SK-N-SH (cell line): Measurements from ENCODE around the gene ING2. TPM values are rescaled to one million over a fixed set of nuclear protein-coding genes. Genes with fewer than 3 reads are reported as not detected.
"Not testable (repeated sequence)": the region's sequence is repeated elsewhere in the genome, so short reads cannot be mapped to it uniquely, and the experiment has no call there.

ENCODE experiments used
- CTCF ChIA-PET: fragments of 300-600, 350-600 bp; formaldehyde crosslinking; extraction: SDS; loops from one replicate; lab custom pipeline; 2021; lab: Yijun Ruan, JAX
- POLR2A ChIA-PET: fragments of 350-600 bp; sonication (Branson Sonifier 250); formaldehyde crosslinking; extraction: SDS; loops from one replicate; lab custom pipeline; 2020; ENCODE audit warnings: antibody characterized with exemption, inconsistent platforms; lab: Yijun Ruan, JAX
- DNase-seq: peaks from one replicate; pipeline ENCODE4 v3.0.0; 2012
- H2AFZ ChIP-seq: fragments of 200-600 bp; sonication (generic); 2 replicates; pipeline ENCODE4 v1.8.1; 2016; ENCODE audit warnings: antibody characterized with exemption, mild to moderate bottlenecking, low read depth
- H3F3A ChIP-seq: fragments of 200-600 bp; sonication (generic); replicated peaks from 2 replicates; pipeline ENCODE3; 2016; ENCODE audit warnings: antibody characterized with exemption, mild to moderate bottlenecking; ENCODE audit not compliant: insufficient read depth
- H3K27ac ChIP-seq, 2 experiments: fragments of 200-500 bp in 1 of 2; fragments of 200-600 bp in 1 of 2; sonication (Bioruptor generic) in 1 of 2; sonication (generic), shearing (Covaris generic) in 1 of 2; 2 replicates each; pipeline versions ENCODE4 v1.5.1 to v1.6.1; 2014 to 2016; ENCODE audit warnings: low read depth in 2 of 2, inconsistent platforms in 1 of 2, low read length in 1 of 2, mild to moderate bottlenecking in 1 of 2, mixed read lengths in 1 of 2
- H3K27me3 ChIP-seq: fragments of 200-600 bp; sonication (generic), shearing (Covaris generic); 2 replicates; pipeline ENCODE4 v1.6.1; 2016; ENCODE audit warnings: mixed run types; ENCODE audit not compliant: insufficient read depth
- H3K36me3 ChIP-seq, 2 experiments: fragments of 200-500 bp in 1 of 2; fragments of 200-600 bp in 1 of 2; sonication (Bioruptor generic) in 1 of 2; sonication (generic) in 1 of 2; replicated peaks in 1 of 2; 2 replicates each; pipeline versions ENCODE3 to v1.5.1; 2014 to 2016; ENCODE audit warnings: low read length in 1 of 2, mild to moderate bottlenecking in 1 of 2; ENCODE audit not compliant: insufficient read depth in 2 of 2, control insufficient read depth in 1 of 2
- H3K4me1 ChIP-seq, 2 experiments: fragments of 200-500 bp in 1 of 2; fragments of 200-600 bp in 1 of 2; sonication (Bioruptor generic) in 1 of 2; sonication (generic), shearing (Covaris generic) in 1 of 2; 2 replicates each; pipeline versions ENCODE4 v1.5.1 to v1.6.1; 2014 to 2016; ENCODE audit warnings: low read depth in 1 of 2, low read length in 1 of 2, mixed run types in 1 of 2; ENCODE audit not compliant: insufficient read depth in 2 of 2, control insufficient read depth in 1 of 2
- H3K4me2 ChIP-seq: fragments of 200-600 bp; sonication (generic), shearing (Covaris generic); 2 replicates; pipeline ENCODE4 v1.6.1; 2017; ENCODE audit warnings: mixed run types
- H3K4me3 ChIP-seq, 2 experiments: fragments of 200-500 bp in 1 of 2; fragments of 200-600 bp in 1 of 2; sonication (Bioruptor generic) in 1 of 2; sonication (generic), shearing (Covaris generic) in 1 of 2; 2 replicates each; pipeline versions ENCODE4 v1.5.1 to v1.8.1; 2014 to 2016; ENCODE audit warnings: low read depth in 2 of 2, inconsistent platforms in 1 of 2, low read length in 1 of 2, mild to moderate bottlenecking in 1 of 2, mixed read lengths in 1 of 2, moderate library complexity in 1 of 2
- H3K79me2 ChIP-seq: fragments of 200-600 bp; sonication (generic); 2 replicates; pipeline ENCODE4 v1.8.1; 2017; ENCODE audit warnings: mild to moderate bottlenecking; ENCODE audit not compliant: insufficient read depth
- H3K9ac ChIP-seq: fragments of 200-600 bp; sonication (generic); 2 replicates; pipeline ENCODE4 v1.6.1; 2017; ENCODE audit warnings: mixed run types
- H3K9me2 ChIP-seq: fragments of 200-600 bp; sonication (generic); 2 replicates; pipeline ENCODE4 v1.6.1; 2017; ENCODE audit warnings: mixed run types
- H3K9me3 ChIP-seq: fragments of 200-600 bp; sonication (generic); 2 replicates; pipeline ENCODE4 v1.6.1; 2017; ENCODE audit warnings: mixed run types, mild to moderate bottlenecking, moderate library complexity
- H4K20me1 ChIP-seq: fragments of 200-600 bp; sonication (generic); 2 replicates; pipeline ENCODE4 v1.6.1; 2017; ENCODE audit warnings: mild to moderate bottlenecking, mixed run types; ENCODE audit not compliant: insufficient read depth
- ELF1 ChIP-seq: IDR thresholded peaks from 2 replicates; pipeline ENCODE4 v1.4.0; 2012
- FOXJ3 ChIP-seq: sonication (generic); formaldehyde crosslinking; IDR thresholded peaks from 2 replicates; pipeline ENCODE4 v1.5.1; 2020; ENCODE audit warnings: mild to moderate bottlenecking, missing genetic modification reagents
- JUND ChIP-seq: IDR thresholded peaks from 2 replicates; pipeline ENCODE4 v1.4.0; 2012
- NFIC ChIP-seq: IDR thresholded peaks from 2 replicates; pipeline ENCODE4 v1.4.0; 2012; ENCODE audit warnings: borderline replicate concordance
- RAD21 ChIP-seq: IDR thresholded peaks from 2 replicates; pipeline ENCODE4 v1.6.1; 2012; ENCODE audit warnings: mild to moderate bottlenecking, low read length
- SMC3 ChIP-seq: IDR thresholded peaks from 2 replicates; pipeline ENCODE4 v1.6.1; 2012; ENCODE audit warnings: low read depth, low read length, improper control_type of control experiment
- TAF1 ChIP-seq: IDR thresholded peaks from 2 replicates; pipeline ENCODE4 v1.6.1; 2012; ENCODE audit warnings: low read depth, mild to moderate bottlenecking, low read length, moderate library complexity, borderline replicate concordance
- TCF12 ChIP-seq: IDR thresholded peaks from 2 replicates; pipeline ENCODE4 v1.4.0; 2012
- ZBTB33 ChIP-seq: IDR thresholded peaks from 2 replicates; pipeline ENCODE4 v1.4.0; 2012; ENCODE audit warnings: low read depth, borderline replicate concordance
- WGBS: methylation state at CpG from one replicate; pipeline ENCODE4 v1.1.6; 2017; ENCODE audit warnings: low lambda C conversion rate; 5-methylcytosine and 5-hydroxymethylcytosine counted together
- polyA plus RNA-seq, 3 experiments: library from polyadenylated mRNA; depleted of rRNA; stranded (reverse); fragments of >200 nt; gene quantifications; 2 replicates each; pipeline ENCODE4 v1.2.3, GENCODE V29; 2012
- TF ChIP-seq, protein P1 (sequence below): fragments of 150-350 bp; IDR thresholded peaks from 2 replicates; pipeline ENCODE4 v1.6.1; 2017; ENCODE audit warnings: antibody characterized with exemption, low read length, low read depth, borderline replicate concordance
- TF ChIP-seq, protein P2 (sequence below): fragments of 150-350 bp; IDR thresholded peaks from 2 replicates; pipeline ENCODE4 v1.6.1; 2016; ENCODE audit warnings: mild to moderate bottlenecking, low read depth, low read length

ING2 gene
- polyA plus RNA-seq, 1 of the 3 experiments (the other 2 are of a cell fraction), result 15.1 TPM

DNA sequence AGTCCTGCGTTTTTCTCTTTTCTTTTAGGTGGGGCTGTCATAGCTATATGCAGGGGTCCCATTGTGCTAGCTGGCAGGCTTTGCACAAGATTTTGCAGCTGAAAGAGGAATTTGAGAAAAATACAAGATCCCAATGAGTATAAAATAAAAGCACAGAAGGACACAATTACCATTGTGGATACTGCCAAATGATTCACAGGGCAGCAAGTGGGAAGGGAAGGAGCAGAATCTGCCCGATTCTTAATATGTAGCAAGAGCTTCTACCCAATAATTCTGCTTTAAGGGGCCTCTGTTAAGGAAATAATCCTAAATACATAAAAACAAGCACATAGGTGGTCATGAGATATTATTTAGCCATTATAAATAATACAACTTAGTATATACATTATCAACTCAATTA, 25.9 kb upstream of the ING2 start (continued):
- TF ChIP-seq ZBTB33 (no peak), SMC3 (no peak), JUND (no peak), RAD21 (no peak), TAF1 (no peak), ELF1 (no peak)
- TF ChIP-seq, protein P1, sequence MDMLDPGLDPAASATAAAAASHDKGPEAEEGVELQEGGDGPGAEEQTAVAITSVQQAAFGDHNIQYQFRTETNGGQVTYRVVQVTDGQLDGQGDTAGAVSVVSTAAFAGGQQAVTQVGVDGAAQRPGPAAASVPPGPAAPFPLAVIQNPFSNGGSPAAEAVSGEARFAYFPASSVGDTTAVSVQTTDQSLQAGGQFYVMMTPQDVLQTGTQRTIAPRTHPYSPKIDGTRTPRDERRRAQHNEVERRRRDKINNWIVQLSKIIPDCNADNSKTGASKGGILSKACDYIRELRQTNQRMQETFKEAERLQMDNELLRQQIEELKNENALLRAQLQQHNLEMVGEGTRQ, result no peak

- POLR2A ChIA-PET, H3K9ac ChIP-seq, H3K27ac ChIP-seq, CTCF ChIA-PET, H3K4me1 ChIP-seq, H3K27me3 ChIP-seq, H3K4me2 ChIP-seq, H3K9me2 ChIP-seq, H3K36me3 ChIP-seq, H3K4me3 ChIP-seq, DNase-seq, H4K20me1 ChIP-seq, H3K79me2 ChIP-seq, H2AFZ ChIP-seq, H3K9me3 ChIP-seq, H3F3A ChIP-seq: not testable (repeated sequence)
- WGBS, result 93% methylated on average over 18 of the region's 33 CpGs
These were observed 22.3 kb upstream of the ING2 start for GRCh38 chr4:183482515-183483095.

GRCh38 chr4:183483997-183484396, 20.9 kb upstream of the ING2 start:
- Histone ChIP-seq H3K27me3 (no peaks in the 10 kb centered on the region), H3F3A (no peaks in the 10 kb centered on the region), H3K9me2 (no peaks in the 10 kb centered on the region), H3K4me3 (no peak overlapping the region), H3K4me2 (no peak overlapping the region), H2AFZ (no peak overlapping the region), H3K36me3 (no peaks in the 10 kb centered on the region), H3K4me1 (no peaks in the 10 kb centered on the region)
- WGBS, result 94% methylated on average over 7 of the region's 7 CpGs
- TF ChIP-seq FOXJ3 (CRISPR knock-in tag) (no peak), NFIC (no peak), TCF12 (no peak)
- TF ChIP-seq, protein P2, sequence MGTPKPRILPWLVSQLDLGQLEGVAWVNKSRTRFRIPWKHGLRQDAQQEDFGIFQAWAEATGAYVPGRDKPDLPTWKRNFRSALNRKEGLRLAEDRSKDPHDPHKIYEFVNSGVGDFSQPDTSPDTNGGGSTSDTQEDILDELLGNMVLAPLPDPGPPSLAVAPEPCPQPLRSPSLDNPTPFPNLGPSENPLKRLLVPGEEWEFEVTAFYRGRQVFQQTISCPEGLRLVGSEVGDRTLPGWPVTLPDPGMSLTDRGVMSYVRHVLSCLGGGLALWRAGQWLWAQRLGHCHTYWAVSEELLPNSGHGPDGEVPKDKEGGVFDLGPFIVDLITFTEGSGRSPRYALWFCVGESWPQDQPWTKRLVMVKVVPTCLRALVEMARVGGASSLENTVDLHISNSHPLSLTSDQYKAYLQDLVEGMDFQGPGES, result no peak
- TF ChIP-seq, all 33 proteins: peak for 0
- CTCF ChIA-PET, result no interaction called here
- no peak overlapping the region for H3K27ac ChIP-seq
- H3K9ac ChIP-seq, result no peak overlapping the region
- no peaks in the 10 kb centered on the region for H4K20me1 ChIP-seq
- H3K79me2 ChIP-seq, result no peaks in the 10 kb centered on the region
- no peaks in the 10 kb centered on the region for H3K9me3 ChIP-seq
- POLR2A ChIA-PET, result no interaction called here
- DNase-seq, result no peak
